ENCODE measurements around the gene ARRDC3. TPM values are rescaled to one million over a fixed set of nuclear protein-coding genes. Genes with fewer than 3 reads are reported as not detected.

The ARRDC3 gene
- total RNA-seq, 4 donors from 2014 or later: 41.3 to 92.0 (median 61.8) TPM

GRCh38 chr5:91383956-91384300 is 811 bp upstream of the ARRDC3 start:
- TF ChIP-seq CTCF (IDR thresholded peaks at IDR 0.05; ENCODE audit: low read depth): no peak

GRCh38 chr5:91382530-91383026 is 539 bp downstream of the ARRDC3 start:
- TF ChIP-seq CTCF (IDR thresholded peaks at IDR 0.05; ENCODE audit: low read depth): no peak

GRCh38 chr5:91381774-91382359 is 1.2 kb downstream of the ARRDC3 start:
- TF ChIP-seq CTCF (IDR thresholded peaks at IDR 0.05; ENCODE audit: low read depth): no peak

GRCh38 chr5:91381239-91381773 is 1.8 kb downstream of the ARRDC3 start:
- TF ChIP-seq CTCF (IDR thresholded peaks at IDR 0.05; ENCODE audit: low read depth): no peak

DNA sequence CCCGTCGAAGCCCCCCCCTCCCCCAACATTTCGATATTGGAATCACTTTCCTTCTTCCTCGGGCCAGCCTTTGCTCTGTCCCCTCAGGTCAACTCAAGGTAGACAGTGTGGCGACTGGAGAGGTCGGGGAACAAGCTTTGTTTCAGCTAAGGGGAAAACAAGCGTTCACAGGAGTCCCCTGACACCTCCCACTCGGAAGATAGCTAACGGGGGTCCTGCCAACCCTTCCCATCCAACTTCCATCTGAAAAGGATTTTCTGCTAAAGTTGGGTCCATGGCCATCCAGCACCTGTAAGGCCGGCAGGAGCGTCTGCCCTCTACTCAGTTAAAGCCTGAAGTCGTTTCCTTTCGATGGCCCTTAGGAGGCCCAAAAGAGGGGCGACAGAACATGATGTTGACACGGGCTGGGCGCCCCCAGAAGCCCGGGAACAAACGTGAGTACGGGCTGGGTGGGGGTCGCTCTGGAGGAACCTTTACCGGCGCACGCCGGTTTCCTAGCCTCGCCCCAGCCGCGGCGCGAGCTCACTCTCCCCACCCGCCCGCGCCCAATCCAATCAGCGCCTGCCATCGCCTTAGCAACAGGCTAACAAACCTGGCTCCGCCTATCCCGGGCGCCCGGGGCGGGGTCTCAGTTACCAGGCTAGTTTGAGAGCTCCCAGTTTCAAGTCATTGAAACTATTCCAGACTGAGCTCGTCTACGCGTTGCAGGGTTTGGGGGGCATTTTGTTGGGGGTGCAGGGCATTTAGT is 2.5 kb downstream of the ARRDC3 start:
- no peak for TF ChIP-seq CTCF (IDR thresholded peaks at IDR 0.05; ENCODE audit: low read depth)

- no peak for TF ChIP-seq CTCF (IDR thresholded peaks at IDR 0.05; ENCODE audit: low read depth)
Measured at GRCh38 chr5:91379914-91380490, 3.1 kb downstream of the ARRDC3 start.

DNA sequence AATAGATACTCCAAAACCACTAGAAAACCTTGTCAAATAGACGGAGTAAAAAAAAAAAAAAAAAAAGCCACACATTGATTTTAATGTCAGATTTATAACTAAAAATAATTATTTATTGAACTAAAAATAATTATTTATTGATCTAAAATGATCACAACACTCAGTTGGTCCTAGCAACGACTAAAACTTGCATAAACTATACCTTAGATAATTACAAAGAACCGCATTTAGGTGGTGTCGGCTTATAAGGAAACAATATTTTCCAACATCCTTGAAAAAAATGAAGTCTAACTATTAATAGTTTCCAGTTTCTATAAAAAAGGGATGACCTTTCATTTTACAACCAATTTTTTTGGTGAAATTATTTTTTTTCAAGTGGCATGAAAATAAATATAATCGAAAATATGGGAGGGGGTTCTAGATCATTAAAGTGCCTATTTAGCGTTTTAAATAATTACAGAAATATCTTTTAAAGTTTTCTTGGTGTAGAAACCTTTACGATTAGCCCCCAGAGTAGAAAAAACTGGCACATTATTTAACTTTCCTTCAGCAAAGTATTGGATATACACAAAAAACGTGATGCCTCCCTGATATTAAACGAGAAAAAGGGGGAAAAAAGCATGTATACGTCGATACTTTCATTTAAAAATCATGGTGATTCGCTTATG is 3.7 kb downstream of the ARRDC3 start:
- no peak for TF ChIP-seq CTCF (IDR thresholded peaks at IDR 0.05; ENCODE audit: low read depth)

Data from subcutaneous adipose tissue (tissue), 4 donors.